ENCODE data around the gene FARSA.

DNA sequence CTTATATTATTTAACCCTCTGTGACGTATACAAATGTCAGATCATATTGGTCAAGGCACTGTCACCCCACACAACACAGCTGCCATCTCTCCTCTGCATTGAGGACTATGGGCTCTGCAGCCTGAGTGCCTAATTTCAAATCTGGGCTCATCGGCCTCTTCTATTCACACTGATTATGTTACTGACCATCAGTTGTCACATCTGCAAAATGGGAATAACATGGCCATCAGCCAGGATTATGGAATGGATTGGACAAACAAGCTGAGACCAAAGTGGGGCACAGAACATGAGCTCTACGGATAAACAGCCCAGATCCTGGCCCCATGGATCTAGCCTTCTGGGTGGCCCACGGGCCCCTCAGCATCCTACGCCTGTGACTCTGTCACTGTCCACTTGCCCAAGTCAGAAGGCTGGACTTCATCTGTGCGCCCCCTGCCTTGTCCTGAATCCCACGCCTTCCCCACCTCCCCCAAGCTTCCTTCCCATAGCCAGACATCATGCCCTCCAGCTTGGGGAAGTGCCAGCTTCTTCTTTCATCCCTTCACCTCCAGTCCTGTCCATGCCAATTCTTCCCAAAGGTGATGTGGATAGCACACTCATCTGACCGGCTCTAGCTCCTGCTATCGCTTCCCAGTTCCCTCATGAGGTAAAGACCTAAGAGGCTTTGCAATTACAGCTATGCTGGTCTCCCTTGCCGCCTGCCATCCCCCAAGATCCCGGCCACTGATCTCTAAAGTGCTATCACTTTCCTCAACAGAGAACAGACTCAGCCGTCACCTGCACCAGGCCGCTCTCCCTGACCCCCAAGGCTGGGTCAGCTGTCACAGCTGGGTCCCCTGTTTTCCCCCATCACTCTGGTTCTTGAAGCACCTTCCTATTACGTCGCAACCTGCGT is 872 bp downstream of the FARSA start:
- TF ChIP-seq POLR2A (IDR thresholded peaks at IDR 0.05): no peak
- TF ChIP-seq, protein P1, sequence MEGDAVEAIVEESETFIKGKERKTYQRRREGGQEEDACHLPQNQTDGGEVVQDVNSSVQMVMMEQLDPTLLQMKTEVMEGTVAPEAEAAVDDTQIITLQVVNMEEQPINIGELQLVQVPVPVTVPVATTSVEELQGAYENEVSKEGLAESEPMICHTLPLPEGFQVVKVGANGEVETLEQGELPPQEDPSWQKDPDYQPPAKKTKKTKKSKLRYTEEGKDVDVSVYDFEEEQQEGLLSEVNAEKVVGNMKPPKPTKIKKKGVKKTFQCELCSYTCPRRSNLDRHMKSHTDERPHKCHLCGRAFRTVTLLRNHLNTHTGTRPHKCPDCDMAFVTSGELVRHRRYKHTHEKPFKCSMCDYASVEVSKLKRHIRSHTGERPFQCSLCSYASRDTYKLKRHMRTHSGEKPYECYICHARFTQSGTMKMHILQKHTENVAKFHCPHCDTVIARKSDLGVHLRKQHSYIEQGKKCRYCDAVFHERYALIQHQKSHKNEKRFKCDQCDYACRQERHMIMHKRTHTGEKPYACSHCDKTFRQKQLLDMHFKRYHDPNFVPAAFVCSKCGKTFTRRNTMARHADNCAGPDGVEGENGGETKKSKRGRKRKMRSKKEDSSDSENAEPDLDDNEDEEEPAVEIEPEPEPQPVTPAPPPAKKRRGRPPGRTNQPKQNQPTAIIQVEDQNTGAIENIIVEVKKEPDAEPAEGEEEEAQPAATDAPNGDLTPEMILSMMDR (IDR thresholded peaks at IDR 0.05): no peak
